Psoas muscle (tissue), 8 donors: ENCODE measurements around the gene SNAI1. TPM values are rescaled to one million over a fixed set of nuclear protein-coding genes. Genes with fewer than 3 reads are reported as not detected.
A peak's percentile ranks its signal among the peaks of the same experiment; 100 is the strongest.

ENCODE experiments used
- ATAC-seq, 4 donors: fragments of 200-7000 bp; cut with Tn5 transposase; one replicate each; pipeline ENCODE4 v1.9.1; 2020; ENCODE audit warnings: moderate library complexity in 3 of 4, mild to moderate bottlenecking in 2 of 4
- DNase-seq, 2 donors: peaks; one replicate each; pipeline ENCODE4 v3.0.0-alpha.2; 2020
- H3K27ac ChIP-seq: fragments of 200-600 bp; one replicate; pipeline ENCODE4 v1.8.0; 2022
- H3K27me3 ChIP-seq, 3 donors: fragments of 200-600 bp in 1 of 3; one replicate each; pipeline versions ENCODE4 v1.6.1 to v1.8.0; 2013 to 2022; ENCODE audit warnings: low read length in 2 of 3, mild to moderate bottlenecking in 2 of 3, moderate library complexity in 1 of 3; ENCODE audit not compliant: insufficient read depth in 3 of 3
- H3K36me3 ChIP-seq, 2 donors: fragments of 200-600 bp in 1 of 2; one replicate each; pipeline versions ENCODE4 v1.6.1 to v1.8.0; 2013 to 2022; ENCODE audit warnings: low read depth in 1 of 2, mild to moderate bottlenecking in 1 of 2, moderate library complexity in 1 of 2; ENCODE audit not compliant: insufficient read depth in 1 of 2
- H3K4me1 ChIP-seq: fragments of 200-600 bp; one replicate; pipeline ENCODE4 v1.8.0; 2022
- H3K4me3 ChIP-seq: fragments of 200-600 bp; one replicate; pipeline ENCODE4 v1.8.0; 2022; ENCODE audit warnings: mild to moderate bottlenecking
- H3K9me3 ChIP-seq: fragments of 200-600 bp; one replicate; pipeline ENCODE4 v1.8.0; 2022
- WGBS, 3 donors: extraction: QIAGEN DNeasy Blood & Tissue Kit; methylation state at CpG; one replicate each; pipeline versions ENCODE4 v1.1.6 to v1.1.7; 2013; 5-methylcytosine and 5-hydroxymethylcytosine counted together
- intact Hi-C, 2 donors: fragments of 100-400 bp; cut with DNase I; formaldehyde crosslinking; loops; one replicate each; pipeline versions ENCODE4 v1.11.0 to v1.14.2; 2022
- polyA plus RNA-seq, 3 donors: library from polyadenylated mRNA; stranded (reverse); fragments of 200-250 nt; gene quantifications; one replicate each; pipeline ENCODE4 v1.2.3, GENCODE V29; 2013
- total RNA-seq, 4 donors: library from RNA; stranded (reverse); fragmentation: NEBNext Ultra II Directional in 2 of 4; extraction: Animal tissue kit (Norgen Biotek cat#: 25700) in 2 of 4; gene quantifications; one replicate each; pipeline versions ENCODE4 v1.2.1 to v1.2.4, GENCODE V29; 2021 to 2023
- TF ChIP-seq, protein P1 (sequence below): fragments of 200-600 bp; IDR thresholded peaks from one replicate; pipeline ENCODE4 v1.8.0; 2022; ENCODE audit warnings: antibody characterized with exemption
- donor health status: healthy with polysubstance abuse.
- donor health status: DM: no; HTN: no; CAD: no; lungs with moderate emphysema.
- donor health status: Bipolar disorder and iron deficiency.
- donor health status: healthy.
- donor health status: DM: yes; HTN: yes; CAD: no.
- donor health status: DM: no; HTN: no; CAD: no.
- donor health status: DM: no; HTN: no; CAD: no.
- donor health status: DM: yes; HTN: yes; CAD: no.

SNAI1 gene
- total and polyA plus RNA-seq, 7 donors: 0.49 to 4.6 (median 1.1) TPM

DNA sequence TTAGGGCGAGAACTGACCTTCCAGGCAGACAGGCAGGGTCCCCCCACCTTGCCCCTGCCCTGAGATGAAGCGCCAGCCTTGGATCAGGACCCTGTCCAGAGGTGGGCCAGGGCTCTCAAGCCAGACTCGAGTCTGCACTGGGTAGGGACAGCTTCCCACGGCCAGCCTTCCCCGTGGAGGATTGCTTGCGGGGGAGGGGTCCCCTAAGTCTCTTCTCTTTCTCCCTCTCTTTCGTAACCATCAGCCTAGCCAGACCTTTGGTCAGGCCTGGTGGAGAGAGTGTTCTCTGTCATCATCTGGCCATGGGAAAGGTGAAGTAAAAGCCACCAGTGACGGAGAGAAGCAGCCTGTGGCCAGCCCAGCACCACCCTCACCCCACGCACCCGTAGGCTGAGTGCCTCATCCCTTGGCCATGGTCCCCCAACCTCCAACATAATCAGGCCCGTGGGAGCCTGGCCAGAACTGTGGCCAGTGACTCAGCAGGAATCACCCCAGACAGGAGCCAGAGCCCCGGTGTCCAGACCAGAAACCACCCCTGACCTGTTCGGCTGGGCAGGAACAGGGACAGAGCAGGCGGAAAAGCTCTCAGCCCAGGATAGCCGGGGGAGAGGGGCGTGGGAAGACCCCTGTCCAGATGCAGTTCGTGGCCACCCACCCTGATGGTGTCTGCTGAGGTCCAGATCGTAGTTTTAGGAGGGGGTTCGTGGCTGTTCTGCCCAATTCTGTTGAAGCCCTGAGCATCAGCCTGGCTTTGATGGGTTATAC, 47.1 kb downstream of the SNAI1 start:
- ATAC-seq: peak; percentile 72 to 83 (median 82)
- TF ChIP-seq, protein P1, sequence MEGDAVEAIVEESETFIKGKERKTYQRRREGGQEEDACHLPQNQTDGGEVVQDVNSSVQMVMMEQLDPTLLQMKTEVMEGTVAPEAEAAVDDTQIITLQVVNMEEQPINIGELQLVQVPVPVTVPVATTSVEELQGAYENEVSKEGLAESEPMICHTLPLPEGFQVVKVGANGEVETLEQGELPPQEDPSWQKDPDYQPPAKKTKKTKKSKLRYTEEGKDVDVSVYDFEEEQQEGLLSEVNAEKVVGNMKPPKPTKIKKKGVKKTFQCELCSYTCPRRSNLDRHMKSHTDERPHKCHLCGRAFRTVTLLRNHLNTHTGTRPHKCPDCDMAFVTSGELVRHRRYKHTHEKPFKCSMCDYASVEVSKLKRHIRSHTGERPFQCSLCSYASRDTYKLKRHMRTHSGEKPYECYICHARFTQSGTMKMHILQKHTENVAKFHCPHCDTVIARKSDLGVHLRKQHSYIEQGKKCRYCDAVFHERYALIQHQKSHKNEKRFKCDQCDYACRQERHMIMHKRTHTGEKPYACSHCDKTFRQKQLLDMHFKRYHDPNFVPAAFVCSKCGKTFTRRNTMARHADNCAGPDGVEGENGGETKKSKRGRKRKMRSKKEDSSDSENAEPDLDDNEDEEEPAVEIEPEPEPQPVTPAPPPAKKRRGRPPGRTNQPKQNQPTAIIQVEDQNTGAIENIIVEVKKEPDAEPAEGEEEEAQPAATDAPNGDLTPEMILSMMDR: no peak
- no peaks in the 10 kb centered on the region for H3K36me3 ChIP-seq
- no peak overlapping the region for H3K27ac ChIP-seq
- no peak overlapping the region for H3K4me3 ChIP-seq
- peaks cover 12% of the 10 kb centered on the region for H3K4me1 ChIP-seq
- intact Hi-C loops: loop anchor here in 1 of 2 donors (5.0 kb wide), 1 partner anchor 43 kb away; no protein-coding TSS in a partner anchor
- no peaks in the 10 kb centered on the region for H3K27me3 ChIP-seq
- peak; percentile 77 for DNase-seq
- no peaks in the 10 kb centered on the region for H3K9me3 ChIP-seq
- WGBS, 3 donors: 61 to 64% (median 61%) methylated on average over 19 of the region's 19 CpGs

DNA sequence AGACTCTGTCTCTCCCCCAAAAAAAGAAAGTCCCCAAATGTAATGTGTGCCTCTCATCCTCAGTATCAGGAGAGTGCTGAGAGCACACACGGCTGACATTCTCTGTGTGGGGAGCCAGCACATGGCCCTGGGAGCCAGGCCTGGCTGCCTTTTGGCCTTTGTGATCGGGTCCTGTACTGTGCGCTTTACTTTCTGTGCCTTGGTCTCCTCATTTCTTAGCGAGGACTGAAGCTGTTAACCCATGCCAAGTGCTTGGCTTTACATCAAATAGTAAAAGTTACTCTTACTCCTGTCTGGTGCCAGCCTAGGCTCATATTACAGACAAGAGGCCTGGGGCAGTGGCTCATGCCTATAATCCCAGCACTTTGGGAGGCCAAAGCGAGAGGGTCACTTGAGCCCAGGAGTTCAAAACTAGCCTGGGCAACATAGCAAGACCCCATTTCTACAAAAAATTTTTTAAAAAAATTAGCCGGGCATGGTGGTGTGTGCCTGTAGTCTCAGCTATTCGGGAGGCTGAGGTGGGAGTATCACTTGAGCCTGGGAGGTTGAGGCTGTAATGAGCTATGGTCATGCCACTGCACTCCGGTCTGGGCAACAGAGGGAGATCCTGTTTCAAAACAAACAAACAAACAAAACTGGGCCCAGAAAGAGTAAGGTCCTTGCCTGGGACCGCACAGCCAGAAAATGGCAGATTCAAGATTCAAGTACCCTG, 50.3 kb downstream of the SNAI1 start:
- no peak for DNase-seq
- peaks cover 12% of the 10 kb centered on the region for H3K4me1 ChIP-seq
- 76 to 92% (median 81%) methylated on average over 9 of the region's 9 CpGs for WGBS, 3 donors

DNA sequence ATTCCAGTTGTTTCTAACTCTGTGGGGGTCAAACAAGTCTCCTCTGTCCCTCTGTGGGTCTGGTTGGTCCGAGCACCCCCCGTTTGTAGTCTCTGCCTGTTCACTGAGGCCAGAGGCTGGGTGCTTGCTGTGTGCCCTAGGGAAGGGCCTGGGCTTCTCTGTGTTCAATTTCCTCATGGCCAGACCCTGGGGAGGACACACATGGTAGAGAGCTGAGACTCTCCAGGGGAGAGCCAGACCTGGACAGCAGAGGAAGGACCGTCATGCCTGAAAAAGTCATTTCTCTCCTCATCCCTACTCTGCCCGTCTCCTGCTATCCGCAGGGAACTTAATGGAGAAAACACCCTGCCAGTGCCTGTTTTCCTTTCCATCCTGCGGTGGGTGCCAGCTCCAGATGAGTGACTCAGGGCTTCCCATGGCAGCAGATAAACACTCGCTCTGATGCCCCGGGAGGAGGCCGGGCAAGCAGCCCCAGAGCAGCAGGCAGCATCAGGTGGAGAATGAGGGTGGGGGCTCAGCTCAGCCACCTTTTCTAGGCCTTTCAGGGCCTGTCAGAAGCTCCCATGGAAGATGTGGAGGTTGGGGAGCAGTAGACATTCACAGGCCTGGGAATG, 51.9 kb downstream of the SNAI1 start:
- H3K4me1 ChIP-seq: peaks cover 11% of the 10 kb centered on the region
- H3K27ac ChIP-seq: no peak overlapping the region
- DNase-seq (no peak), ATAC-seq (no peak)
- 73 to 80% (median 77%) methylated on average over 9 of the region's 9 CpGs for WGBS, 3 donors
- intact Hi-C loops: loop anchor here in 1 of 2 donors (5.0 kb wide), 2 partner anchors 37 to 47 kb away; no protein-coding TSS in a partner anchor
- no peak overlapping the region for H3K4me3 ChIP-seq
- H3K27me3 ChIP-seq: no peaks in the 10 kb centered on the region
- H3K9me3 ChIP-seq: no peaks in the 10 kb centered on the region
- H3K36me3 ChIP-seq: no peaks in the 10 kb centered on the region
- TF ChIP-seq, protein P1: no peak

More for the DNA sequence above, 50.3 kb downstream of the SNAI1 start:
- ATAC-seq: no peak
- no peak overlapping the region for H3K4me3 ChIP-seq
- H3K27ac ChIP-seq: no peak overlapping the region
- H3K27me3 ChIP-seq: no peaks in the 10 kb centered on the region
- TF ChIP-seq, protein P1: no peak
- H3K36me3 ChIP-seq: no peaks in the 10 kb centered on the region
- H3K9me3 ChIP-seq: no peaks in the 10 kb centered on the region
- intact Hi-C loops: loop anchor here in 1 of 2 donors (5.0 kb wide), 1 partner anchor 46 kb away; no protein-coding TSS in a partner anchor

DNA sequence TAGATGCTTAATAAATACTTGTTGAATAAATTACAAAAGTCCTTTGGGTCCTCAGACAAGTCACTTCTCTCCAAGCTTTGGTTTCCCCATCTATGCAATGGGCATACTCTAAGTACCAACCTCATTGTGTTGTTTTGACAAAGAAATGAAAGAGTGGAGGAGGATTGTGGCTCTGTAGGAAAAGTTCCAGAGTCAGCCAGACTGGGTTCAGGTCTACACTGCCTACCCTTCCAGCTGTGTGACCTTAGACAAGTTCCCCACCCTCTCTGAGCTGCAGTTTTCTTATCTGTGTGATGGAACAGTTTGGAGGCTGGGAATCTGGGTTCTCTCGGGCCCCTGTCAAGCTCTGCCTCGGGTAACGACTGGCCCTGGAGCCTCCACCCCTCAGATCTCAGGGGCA, 53.9 kb downstream of the SNAI1 start:
- H3K4me3 ChIP-seq: no peak overlapping the region
- WGBS, 3 donors: 88 to 95% (median 89%) methylated on average over 3 of the region's 3 CpGs
- no peaks in the 10 kb centered on the region for H3K4me1 ChIP-seq
- intact Hi-C loops: loop anchor here in 1 of 2 donors (5.0 kb wide), 1 partner anchor 39 kb away; no protein-coding TSS in a partner anchor
- H3K9me3 ChIP-seq: no peaks in the 10 kb centered on the region
- ATAC-seq (no peak), DNase-seq (no peak)
- no peak overlapping the region for H3K27ac ChIP-seq
- TF ChIP-seq, protein P1: no peak
- H3K27me3 ChIP-seq: no peaks in the 10 kb centered on the region
- no peaks in the 10 kb centered on the region for H3K36me3 ChIP-seq
